Chondrocyte (in vitro differentiated cells): Measurements from ENCODE around the gene IGLON5. TPM values are rescaled to one million over a fixed set of nuclear protein-coding genes. Genes with fewer than 3 reads are reported as not detected.
A peak's percentile ranks its signal among the peaks of the same experiment; 100 is the strongest.

Experiments used
- DNase-seq: peaks from one replicate; pipeline ENCODE4 v3.0.0; 2021; ENCODE audit warnings: mixed read lengths, low spot score
- H3K27ac Mint-ChIP-seq: one replicate; pipeline ENCODE4 v1.8.0; 2021; ENCODE audit warnings: mild to moderate bottlenecking, moderate library complexity, mixed read lengths; ENCODE audit not compliant: unreplicated experiment
- H3K27me3 Mint-ChIP-seq: 2 replicates; pipeline ENCODE4 v1.8.0; 2021; ENCODE audit warnings: low read depth, mixed read lengths
- H3K36me3 Mint-ChIP-seq: 2 replicates; pipeline ENCODE4 v1.8.0; 2021; ENCODE audit warnings: low read depth, mixed read lengths
- H3K4me1 Mint-ChIP-seq: 2 replicates; pipeline ENCODE4 v1.8.0; 2021; ENCODE audit warnings: low read depth, mild to moderate bottlenecking, mixed read lengths
- H3K4me3 Mint-ChIP-seq: one replicate; pipeline ENCODE4 v1.8.0; 2021; ENCODE audit warnings: mild to moderate bottlenecking, moderate library complexity, mixed read lengths; ENCODE audit not compliant: unreplicated experiment
- H3K9me3 Mint-ChIP-seq: 2 replicates; pipeline ENCODE4 v1.8.0; 2021; ENCODE audit warnings: low read depth, mixed read lengths
- CTCF ChIP-seq: fragments of 200-600 bp; sonication (generic); IDR thresholded peaks from 2 replicates; pipeline ENCODE4 v1.5.0; 2021; ENCODE audit warnings: antibody characterized with exemption, mild to moderate bottlenecking, moderate library complexity
- total RNA-seq: library from RNA; stranded (reverse); gene quantifications from 3 replicates; pipeline ENCODE4 v1.2.1, GENCODE V29; 2021

Gene IGLON5
- total RNA-seq, 1 donor from 2014 or later, result 0.07 TPM

GRCh38 chr19:51370230-51370629 lies 58.8 kb downstream of the IGLON5 start:
- Mint-ChIP-seq H3K4me3 (no peak overlapping the region), H3K9me3 (no peaks in the 10 kb centered on the region), H3K27me3 (no peaks in the 10 kb centered on the region), H3K4me1 (peaks cover 20% of the 10 kb centered on the region), H3K27ac (no peak overlapping the region), H3K36me3 (no peaks in the 10 kb centered on the region)
- no peak for TF ChIP-seq CTCF
- no peak for DNase-seq

- Mint-ChIP-seq H3K36me3 (no peaks in the 10 kb centered on the region), H3K4me3 (no peak overlapping the region), H3K9me3 (no peaks in the 10 kb centered on the region)
These were observed 59.8 kb downstream of the IGLON5 start for GRCh38 chr19:51371186-51371690.

GRCh38 chr19:51372021-51372648 lies 60.7 kb downstream of the IGLON5 start:
- no peaks in the 10 kb centered on the region for H3K9me3 Mint-ChIP-seq
- no peaks in the 10 kb centered on the region for H3K27me3 Mint-ChIP-seq

More at GRCh38 chr19:51371186-51371690, 59.8 kb downstream of the IGLON5 start:
- no peak for DNase-seq
- no peak overlapping the region for H3K27ac Mint-ChIP-seq
- TF ChIP-seq CTCF, result no peak
- H3K4me1 Mint-ChIP-seq, result peaks cover 13% of the 10 kb centered on the region
- no peaks in the 10 kb centered on the region for H3K27me3 Mint-ChIP-seq

GRCh38 chr19:51372649-51373504 lies 61.4 kb downstream of the IGLON5 start, which contains the start of gene NKG7:
Gene NKG7 (minus strand): TSS chr19:51372654. CDS start chr19:51372535, 119 bp downstream.
- DNase-seq, result peak; percentile 6
- Mint-ChIP-seq H3K9me3 (no peaks in the 10 kb centered on the region), H3K27me3 (no peaks in the 10 kb centered on the region), H3K36me3 (no peaks in the 10 kb centered on the region), H3K4me3 (no peak within 1 kb of the TSS), H3K4me1 (peaks cover 5% of the 10 kb centered on the region), H3K27ac (no peak within 1 kb of the TSS)
- no peak for TF ChIP-seq CTCF

More at GRCh38 chr19:51372021-51372648, 60.7 kb downstream of the IGLON5 start:
- H3K4me3 Mint-ChIP-seq, result no peak overlapping the region
- no peak for TF ChIP-seq CTCF
- H3K4me1 Mint-ChIP-seq, result peaks cover 5% of the 10 kb centered on the region
- H3K27ac Mint-ChIP-seq, result no peak overlapping the region
- H3K36me3 Mint-ChIP-seq, result no peaks in the 10 kb centered on the region
- no peak for DNase-seq

GRCh38 chr19:51375504-51376221 lies 64.2 kb downstream of the IGLON5 start:
- H3K27me3 Mint-ChIP-seq, result no peaks in the 10 kb centered on the region
- no peaks in the 10 kb centered on the region for H3K36me3 Mint-ChIP-seq
- no peak overlapping the region for H3K4me3 Mint-ChIP-seq
- peak; percentile 29 for DNase-seq
- no peaks in the 10 kb centered on the region for H3K9me3 Mint-ChIP-seq
- no peaks in the 10 kb centered on the region for H3K4me1 Mint-ChIP-seq
- no peak for TF ChIP-seq CTCF
- no peak overlapping the region for H3K27ac Mint-ChIP-seq
